ENCODE measurements around the gene LRRC2. TPM values are rescaled to one million over a fixed set of nuclear protein-coding genes. Genes with fewer than 3 reads are reported as not detected.

The LRRC2 gene
- total and polyA plus RNA-seq, 9 of the 15 experiments (the other 6 are each of a cell fraction or from before 2014, with no cell fraction given), result 0.01 to 0.04 (median 0.03) TPM; not detected in 5

- TF ChIP-seq ASH1L (IDR thresholded peaks at IDR 0.05; ENCODE audit: borderline replicate concordance, low read depth, partially characterized antibody) (no peak), RUNX1 (IDR thresholded peaks at IDR 0.05; ENCODE audit: low read depth) (no peak), CREM (IDR thresholded peaks at IDR 0.05; ENCODE audit: low read depth) (peak; percentile 79), PHB2 (IDR thresholded peaks at IDR 0.05; ENCODE audit: low read depth) (no peak), NCOR1 (IDR thresholded peaks at IDR 0.05) (peak; percentile 22; the same call in 1 of the 2 replicates), GATAD2B (IDR thresholded peaks at IDR 0.05; ENCODE audit: borderline replicate concordance) (peak; percentile 40; the same call in 1 of the 2 replicates), ZBTB43 (CRISPR knock-in tag; IDR thresholded peaks at IDR 0.05) (0 out of 2 replicates have a peak, but pooled peaks have one; percentile 48), ZNF561 (CRISPR knock-in tag; conservative IDR thresholded peaks at IDR 0.05) (no peak), NR2C2 (CRISPR knock-in tag; IDR thresholded peaks at IDR 0.05) (0 out of 2 replicates have a peak, but pooled peaks have one; percentile 50), NR2C2 (tag; IDR thresholded peaks at IDR 0.05) (peak; percentile 42; the same call in 1 of the 2 replicates), YY1 (IDR thresholded peaks at IDR 0.05; ENCODE audit: borderline replicate concordance in 1 of 3, control insufficient read depth in 1 of 3, extremely low read depth in 1 of 3, insufficient read depth in 3 of 3, insufficient read length in 1 of 3, insufficient replicate concordance in 2 of 3, low read depth in 1 of 3, low read length in 2 of 3) (peak in 1 of 3 experiments; percentile 50), SRSF3 (IDR thresholded peaks at IDR 0.05; ENCODE audit: insufficient read depth, low read length) (no peak), PRDM10 (IDR thresholded peaks at IDR 0.05; ENCODE audit: partially characterized antibody) (no peak), ZNF282 (CRISPR knock-in tag; IDR thresholded peaks at IDR 0.05) (no peak), ELF4 (CRISPR knock-in tag; IDR thresholded peaks at IDR 0.05) (no peak), ZNF431 (CRISPR knock-in tag; IDR thresholded peaks at IDR 0.05) (no peak), ZNF583 (CRISPR knock-in tag; IDR thresholded peaks at IDR 0.05) (0 out of 2 replicates have a peak, but pooled peaks have one; percentile 40), NFXL1 (CRISPR knock-in tag; IDR thresholded peaks at IDR 0.05) (no peak), ZNF696 (CRISPR knock-in tag; conservative IDR thresholded peaks at IDR 0.05) (no peak), MYC (IDR thresholded peaks at IDR 0.05; ENCODE audit: low read depth, low read length) (peak; percentile 63), MYC (CRISPR knock-in tag; IDR thresholded peaks at IDR 0.05; ENCODE audit: borderline replicate concordance, low read depth) (no peak)
- TF ChIP-seq, protein P1, sequence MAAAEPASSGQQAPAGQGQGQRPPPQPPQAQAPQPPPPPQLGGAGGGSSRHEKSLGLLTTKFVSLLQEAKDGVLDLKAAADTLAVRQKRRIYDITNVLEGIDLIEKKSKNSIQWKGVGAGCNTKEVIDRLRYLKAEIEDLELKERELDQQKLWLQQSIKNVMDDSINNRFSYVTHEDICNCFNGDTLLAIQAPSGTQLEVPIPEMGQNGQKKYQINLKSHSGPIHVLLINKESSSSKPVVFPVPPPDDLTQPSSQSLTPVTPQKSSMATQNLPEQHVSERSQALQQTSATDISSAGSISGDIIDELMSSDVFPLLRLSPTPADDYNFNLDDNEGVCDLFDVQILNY (CRISPR knock-in tag; IDR thresholded peaks at IDR 0.05), result peak; percentile 69; the same call in 1 of the 2 replicates
Observed at GRCh38 chr3:46558184-46559043, 7.7 kb downstream of the LRRC2 start (continued).
